ENCODE data around the gene ADPRHL1.

The ADPRHL1 gene

DNA sequence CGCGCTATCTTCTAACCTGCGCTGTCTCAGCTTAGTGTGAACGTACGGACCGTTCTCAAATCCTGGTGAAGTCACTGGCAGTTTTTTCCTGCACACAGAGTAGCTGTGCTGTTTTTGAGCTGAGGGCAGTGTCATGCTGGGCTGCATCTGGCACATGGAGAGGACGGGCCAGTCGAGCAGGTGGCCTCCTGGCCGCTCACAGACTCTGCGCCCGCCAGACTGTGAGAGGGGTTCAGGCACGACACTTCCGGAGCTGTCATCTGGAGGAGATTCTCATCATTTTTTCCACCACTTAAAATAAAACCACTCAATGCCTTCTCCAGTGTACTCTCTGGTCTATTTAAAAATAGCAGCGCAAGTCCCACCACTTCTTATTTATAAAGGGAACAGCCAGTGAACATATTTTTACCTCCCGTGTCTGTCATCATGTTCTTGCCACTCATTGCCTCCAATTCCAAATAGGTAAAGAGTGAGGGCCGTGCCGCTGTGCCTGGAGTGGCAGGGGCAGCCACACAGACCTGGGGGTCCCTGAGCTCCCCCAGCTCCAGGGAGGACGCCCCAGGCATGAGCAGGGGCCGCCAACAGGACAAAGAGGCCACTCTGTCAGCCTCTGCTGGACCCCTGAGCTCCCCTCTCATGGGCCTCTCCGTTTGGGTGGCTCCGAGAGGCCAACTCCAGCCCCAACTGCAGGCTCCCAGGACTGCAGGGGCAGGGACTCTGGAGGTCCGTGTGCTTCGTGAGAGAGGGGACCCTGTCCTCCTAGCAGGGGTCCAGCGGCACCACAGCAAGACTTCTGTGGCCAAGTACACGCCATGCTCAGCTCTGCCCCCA is 52.5 kb downstream of the ADPRHL1 start:
- no peaks in the 10 kb centered on the region for H3K36me3 ChIP-seq (ENCODE audit: low read depth)
- ATAC-seq (ENCODE audit: low read depth) (no peak), DNase-seq (ENCODE audit: low spot score) (no peak)
- H3K27ac ChIP-seq (ENCODE audit: poor library complexity, severe bottlenecking) = no peak overlapping the region
- TF ChIP-seq, protein P1, sequence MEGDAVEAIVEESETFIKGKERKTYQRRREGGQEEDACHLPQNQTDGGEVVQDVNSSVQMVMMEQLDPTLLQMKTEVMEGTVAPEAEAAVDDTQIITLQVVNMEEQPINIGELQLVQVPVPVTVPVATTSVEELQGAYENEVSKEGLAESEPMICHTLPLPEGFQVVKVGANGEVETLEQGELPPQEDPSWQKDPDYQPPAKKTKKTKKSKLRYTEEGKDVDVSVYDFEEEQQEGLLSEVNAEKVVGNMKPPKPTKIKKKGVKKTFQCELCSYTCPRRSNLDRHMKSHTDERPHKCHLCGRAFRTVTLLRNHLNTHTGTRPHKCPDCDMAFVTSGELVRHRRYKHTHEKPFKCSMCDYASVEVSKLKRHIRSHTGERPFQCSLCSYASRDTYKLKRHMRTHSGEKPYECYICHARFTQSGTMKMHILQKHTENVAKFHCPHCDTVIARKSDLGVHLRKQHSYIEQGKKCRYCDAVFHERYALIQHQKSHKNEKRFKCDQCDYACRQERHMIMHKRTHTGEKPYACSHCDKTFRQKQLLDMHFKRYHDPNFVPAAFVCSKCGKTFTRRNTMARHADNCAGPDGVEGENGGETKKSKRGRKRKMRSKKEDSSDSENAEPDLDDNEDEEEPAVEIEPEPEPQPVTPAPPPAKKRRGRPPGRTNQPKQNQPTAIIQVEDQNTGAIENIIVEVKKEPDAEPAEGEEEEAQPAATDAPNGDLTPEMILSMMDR (IDR thresholded peaks at IDR 0.05; ENCODE audit: poor library complexity, severe bottlenecking) = no peak
- H3K9me3 ChIP-seq (ENCODE audit: severe bottlenecking) = no peaks in the 10 kb centered on the region
- no peak overlapping the region for H3K4me3 ChIP-seq (ENCODE audit: severe bottlenecking)
- H3K4me1 ChIP-seq (ENCODE audit: insufficient read depth, poor library complexity, severe bottlenecking) = no peaks in the 10 kb centered on the region
- peaks cover 5% of the 10 kb centered on the region for H3K27me3 ChIP-seq (ENCODE audit: insufficient read depth, poor library complexity, severe bottlenecking)

DNA sequence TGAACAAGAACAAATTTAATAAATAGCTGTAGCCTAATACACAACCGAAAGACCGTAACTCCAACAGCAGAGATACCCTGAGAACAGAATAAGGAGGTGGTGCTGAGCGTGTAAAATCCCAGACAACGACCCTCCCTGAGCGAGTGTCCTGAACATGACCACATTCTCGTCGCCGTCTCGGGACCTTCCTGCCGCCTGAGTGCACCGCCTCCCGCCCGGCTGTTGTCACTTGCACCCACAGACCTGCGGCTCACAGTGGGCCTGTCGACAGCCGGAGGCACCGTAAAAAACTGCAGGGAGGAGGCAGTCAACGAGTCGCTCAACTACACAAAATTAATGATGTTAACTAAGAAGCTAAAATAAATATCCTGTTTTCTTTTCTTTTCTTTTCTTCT is 53.5 kb downstream of the ADPRHL1 start:
- no peaks in the 10 kb centered on the region for H3K9me3 ChIP-seq (ENCODE audit: severe bottlenecking)
- TF ChIP-seq, protein P1 (IDR thresholded peaks at IDR 0.05; ENCODE audit: poor library complexity, severe bottlenecking) = no peak
- H3K4me1 ChIP-seq (ENCODE audit: insufficient read depth, poor library complexity, severe bottlenecking) = no peaks in the 10 kb centered on the region
- no peak overlapping the region for H3K27ac ChIP-seq (ENCODE audit: poor library complexity, severe bottlenecking)
- no peak overlapping the region for H3K4me3 ChIP-seq (ENCODE audit: severe bottlenecking)
- DNase-seq (ENCODE audit: low spot score) (no peak), ATAC-seq (ENCODE audit: low read depth) (no peak)
- H3K27me3 ChIP-seq (ENCODE audit: insufficient read depth, poor library complexity, severe bottlenecking) = peaks cover 5% of the 10 kb centered on the region
- H3K36me3 ChIP-seq (ENCODE audit: low read depth) = no peaks in the 10 kb centered on the region

DNA sequence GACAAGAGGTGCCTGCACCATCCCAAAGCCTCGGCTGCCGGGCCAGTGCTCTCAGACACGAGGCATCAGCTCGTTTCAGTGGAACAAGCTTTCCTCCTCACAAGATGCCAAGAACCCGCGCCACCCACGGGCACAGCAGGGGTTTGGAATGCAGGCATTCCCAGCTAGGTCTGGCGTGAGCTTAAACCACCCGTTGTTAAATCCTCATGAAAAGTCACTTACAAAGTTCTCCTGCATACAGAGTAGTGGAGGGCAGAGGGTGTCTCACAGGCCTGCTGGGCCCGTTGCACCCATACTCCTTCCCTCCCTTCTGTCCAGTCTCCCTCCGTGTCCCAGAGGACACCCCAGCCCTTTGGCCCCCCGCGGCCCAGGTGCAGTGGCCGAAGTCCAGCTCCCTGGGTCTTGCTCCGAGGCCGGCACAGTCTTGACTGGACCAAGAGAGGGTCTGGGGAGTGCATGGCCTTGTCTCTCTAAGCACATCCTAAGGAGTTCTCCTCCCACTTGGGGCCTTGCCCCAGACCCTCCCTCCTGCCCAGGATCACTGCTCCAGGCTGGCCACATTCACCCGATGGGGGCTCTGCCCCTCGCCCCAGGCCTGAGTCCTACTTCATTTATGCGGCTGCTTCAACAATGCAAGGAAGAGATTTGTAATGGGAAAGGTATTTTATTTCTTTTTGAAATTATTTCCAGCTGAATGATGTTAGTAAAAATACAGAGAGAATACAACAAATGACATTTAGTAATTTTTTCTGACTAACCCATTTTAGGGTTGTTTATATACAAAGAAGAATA is 54.1 kb downstream of the ADPRHL1 start:
- Histone ChIP-seq H3K36me3 (ENCODE audit: low read depth) (no peaks in the 10 kb centered on the region), H3K27ac (ENCODE audit: poor library complexity, severe bottlenecking) (no peak overlapping the region), H3K4me1 (ENCODE audit: insufficient read depth, poor library complexity, severe bottlenecking) (no peaks in the 10 kb centered on the region), H3K4me3 (ENCODE audit: severe bottlenecking) (no peak overlapping the region), H3K27me3 (ENCODE audit: insufficient read depth, poor library complexity, severe bottlenecking) (peaks cover 5% of the 10 kb centered on the region), H3K9me3 (ENCODE audit: severe bottlenecking) (no peaks in the 10 kb centered on the region)
- no peak for DNase-seq (ENCODE audit: low spot score)
- TF ChIP-seq, protein P1 (IDR thresholded peaks at IDR 0.05; ENCODE audit: poor library complexity, severe bottlenecking) = no peak
- no peak for ATAC-seq (ENCODE audit: low read depth)

DNA sequence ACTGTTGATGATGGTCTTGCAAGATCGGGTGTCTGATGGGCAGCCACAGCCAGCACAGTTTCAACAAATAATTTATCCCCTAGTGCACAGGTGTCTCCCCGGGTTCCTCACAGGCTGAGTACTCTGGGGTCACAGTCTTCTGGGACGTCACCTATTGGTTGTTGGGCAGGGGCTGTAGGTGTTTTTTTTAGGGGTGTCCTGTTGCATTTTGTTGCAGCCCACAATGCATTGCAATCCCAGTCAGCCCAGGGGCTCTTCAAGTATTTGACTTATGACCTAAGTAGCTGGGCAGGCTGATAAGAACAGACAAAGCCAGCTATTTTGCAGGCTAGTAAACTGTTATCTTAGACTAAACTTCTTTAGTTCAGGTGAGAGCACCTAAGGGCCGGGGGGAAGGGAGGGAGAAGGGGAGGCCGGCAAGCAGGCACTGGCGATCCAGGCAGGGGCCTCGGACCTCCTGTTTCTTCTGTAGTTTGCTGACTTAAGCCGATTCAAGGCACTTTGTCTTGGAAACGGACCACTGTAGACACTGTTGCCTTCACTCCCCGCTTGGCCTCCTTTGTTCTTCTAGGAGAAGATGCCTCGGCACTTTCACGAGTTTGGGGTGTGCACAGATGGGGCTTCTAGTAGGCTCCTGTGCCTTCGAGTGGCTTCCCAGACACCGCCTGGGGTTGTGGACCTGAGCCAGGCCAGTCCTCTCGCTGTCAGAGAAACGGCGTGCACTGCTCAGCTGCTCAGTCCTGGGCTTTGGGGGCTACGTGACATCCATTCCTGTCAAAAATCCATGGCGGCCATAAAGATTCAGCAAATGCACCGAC is 55.5 kb downstream of the ADPRHL1 start:
- Histone ChIP-seq H3K4me1 (ENCODE audit: insufficient read depth, poor library complexity, severe bottlenecking) (no peaks in the 10 kb centered on the region), H3K27ac (ENCODE audit: poor library complexity, severe bottlenecking) (no peak overlapping the region), H3K27me3 (ENCODE audit: insufficient read depth, poor library complexity, severe bottlenecking) (peaks cover 5% of the 10 kb centered on the region), H3K9me3 (ENCODE audit: severe bottlenecking) (no peaks in the 10 kb centered on the region), H3K4me3 (ENCODE audit: severe bottlenecking) (no peak overlapping the region), H3K36me3 (ENCODE audit: low read depth) (no peaks in the 10 kb centered on the region)
- TF ChIP-seq, protein P1 (IDR thresholded peaks at IDR 0.05; ENCODE audit: poor library complexity, severe bottlenecking) = no peak
- DNase-seq (ENCODE audit: low spot score) (no peak), ATAC-seq (ENCODE audit: low read depth) (no peak)
